GM23338 (cell line): ENCODE data around the gene FBXW2.

Experiments used
- CREB1 ChIP-seq: fragments of 250-450 bp; sonication (Bioruptor Pico); IDR thresholded peaks from 2 replicates; pipeline ENCODE4 v1.5.0; 2020; ENCODE audit warnings: low read depth, mild to moderate bottlenecking, moderate library complexity
- ETS1 ChIP-seq: IDR thresholded peaks from 2 replicates; pipeline ENCODE4 v1.6.1; 2016; ENCODE audit warnings: antibody characterized with exemption
- EZH2 ChIP-seq: fragments of 200-600 bp; sonication (generic); IDR thresholded peaks from one replicate; pipeline ENCODE4 v1.8.0; 2017; ENCODE audit warnings: antibody characterized with exemption, mild to moderate bottlenecking, low read depth; ENCODE audit not compliant: unreplicated experiment
- EZH2phosphoT487 ChIP-seq: fragments of 200-600 bp; sonication (generic); IDR thresholded peaks from one replicate; pipeline ENCODE4 v1.8.1; 2018; ENCODE audit warnings: antibody characterized with exemption; ENCODE audit not compliant: unreplicated experiment
- JUNB ChIP-seq: IDR thresholded peaks from one replicate; pipeline ENCODE4 v1.6.1; 2016; ENCODE audit warnings: antibody characterized with exemption; ENCODE audit not compliant: unreplicated experiment
- POLR2AphosphoS5 ChIP-seq: IDR thresholded peaks from 2 replicates; pipeline ENCODE4 v1.6.1; 2016; ENCODE audit warnings: antibody characterized with exemption, low read depth
- REST ChIP-seq: IDR thresholded peaks from one replicate; pipeline ENCODE4 v1.6.1; 2018; ENCODE audit warnings: antibody characterized with exemption; ENCODE audit not compliant: unreplicated experiment
- ZNF331 ChIP-seq: fragments of 250-450 bp; sonication (Bioruptor Pico); IDR thresholded peaks from 2 replicates; pipeline ENCODE4 v1.5.0; 2020; ENCODE audit warnings: low read depth, mild to moderate bottlenecking, moderate library complexity
- TF ChIP-seq, protein P1 (sequence below), 2 experiments: fragments of 200-600 bp in 1 of 2; sonication (generic) in 1 of 2; conservative IDR thresholded peaks; 2 replicates each; pipeline versions ENCODE4 v1.5.1 to v1.6.1; 2016 to 2017; ENCODE audit warnings: antibody characterized with exemption in 2 of 2, low read depth in 2 of 2, mild to moderate bottlenecking in 2 of 2, moderate library complexity in 1 of 2

- TF ChIP-seq, protein P1, sequence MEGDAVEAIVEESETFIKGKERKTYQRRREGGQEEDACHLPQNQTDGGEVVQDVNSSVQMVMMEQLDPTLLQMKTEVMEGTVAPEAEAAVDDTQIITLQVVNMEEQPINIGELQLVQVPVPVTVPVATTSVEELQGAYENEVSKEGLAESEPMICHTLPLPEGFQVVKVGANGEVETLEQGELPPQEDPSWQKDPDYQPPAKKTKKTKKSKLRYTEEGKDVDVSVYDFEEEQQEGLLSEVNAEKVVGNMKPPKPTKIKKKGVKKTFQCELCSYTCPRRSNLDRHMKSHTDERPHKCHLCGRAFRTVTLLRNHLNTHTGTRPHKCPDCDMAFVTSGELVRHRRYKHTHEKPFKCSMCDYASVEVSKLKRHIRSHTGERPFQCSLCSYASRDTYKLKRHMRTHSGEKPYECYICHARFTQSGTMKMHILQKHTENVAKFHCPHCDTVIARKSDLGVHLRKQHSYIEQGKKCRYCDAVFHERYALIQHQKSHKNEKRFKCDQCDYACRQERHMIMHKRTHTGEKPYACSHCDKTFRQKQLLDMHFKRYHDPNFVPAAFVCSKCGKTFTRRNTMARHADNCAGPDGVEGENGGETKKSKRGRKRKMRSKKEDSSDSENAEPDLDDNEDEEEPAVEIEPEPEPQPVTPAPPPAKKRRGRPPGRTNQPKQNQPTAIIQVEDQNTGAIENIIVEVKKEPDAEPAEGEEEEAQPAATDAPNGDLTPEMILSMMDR (conservative IDR thresholded peaks at IDR 0.05; ENCODE audit: low read depth in 2 of 2), result no peak
- TF ChIP-seq ZNF331 (CRISPR knock-in tag) (no peak), EZH2phosphoT487 (no peak), POLR2AphosphoS5 (no peak), ETS1 (no peak), REST (no peak), CREB1 (CRISPR knock-in tag) (no peak), EZH2 (no peak), JUNB (no peak)
These were observed 45.9 kb upstream of the FBXW2 start for GRCh38 chr9:120839146-120839545.
